Mononuclear cell (primary cell): Measurements from ENCODE around the gene ZBTB7A. TPM values are rescaled to one million over a fixed set of nuclear protein-coding genes. Genes with fewer than 3 reads are reported as not detected.

ENCODE experiments used
- H3K27me3 ChIP-seq: 2 replicates; pipeline ENCODE4 v1.6.0; 2011; ENCODE audit warnings: low read length, control low read depth; ENCODE audit not compliant: insufficient read depth
- H3K4me1 ChIP-seq: 2 replicates; pipeline ENCODE4 v1.5.1; 2011; ENCODE audit warnings: mild to moderate bottlenecking, low read length, control low read depth; ENCODE audit not compliant: insufficient read depth
- H3K4me3 ChIP-seq: 2 replicates; pipeline ENCODE4 v1.5.1; 2011; ENCODE audit warnings: mild to moderate bottlenecking, low read length, moderate library complexity
- H3K9me3 ChIP-seq: 2 replicates; pipeline ENCODE4 v1.5.1; 2011; ENCODE audit warnings: low read depth, mild to moderate bottlenecking, control low read depth, low read length
- total RNA-seq: library from RNA; depleted of rRNA; stranded (reverse); fragments of >200 nt; gene quantifications from one replicate; pipeline ENCODE4 v1.2.3, GENCODE V29; 2012

Gene ZBTB7A
- total RNA-seq, 1 donor: 91.1 TPM

DNA sequence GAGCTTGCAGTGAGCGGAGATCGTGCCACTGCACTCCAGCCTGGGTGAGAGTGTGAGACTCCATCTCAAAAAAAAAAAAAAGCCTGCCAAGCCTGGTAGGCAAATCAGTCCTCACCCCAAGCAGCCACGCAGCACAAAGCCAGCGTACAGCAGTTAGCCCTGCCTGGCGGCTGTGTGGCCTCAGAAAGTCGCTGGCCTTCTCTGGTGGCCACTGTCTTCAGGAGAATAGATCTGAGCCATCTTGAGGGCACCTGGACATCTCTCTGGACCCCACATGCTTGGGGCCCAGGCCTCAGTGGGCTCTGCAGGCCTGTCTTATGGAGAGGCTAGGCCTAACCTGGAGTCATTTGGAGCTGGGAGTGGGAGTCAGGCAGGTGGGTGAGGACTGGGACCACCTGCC is 36.1 kb downstream of the ZBTB7A start:
- Histone ChIP-seq H3K27me3 (no peaks in the 10 kb centered on the region), H3K4me1 (no peaks in the 10 kb centered on the region), H3K4me3 (no peak overlapping the region)

DNA sequence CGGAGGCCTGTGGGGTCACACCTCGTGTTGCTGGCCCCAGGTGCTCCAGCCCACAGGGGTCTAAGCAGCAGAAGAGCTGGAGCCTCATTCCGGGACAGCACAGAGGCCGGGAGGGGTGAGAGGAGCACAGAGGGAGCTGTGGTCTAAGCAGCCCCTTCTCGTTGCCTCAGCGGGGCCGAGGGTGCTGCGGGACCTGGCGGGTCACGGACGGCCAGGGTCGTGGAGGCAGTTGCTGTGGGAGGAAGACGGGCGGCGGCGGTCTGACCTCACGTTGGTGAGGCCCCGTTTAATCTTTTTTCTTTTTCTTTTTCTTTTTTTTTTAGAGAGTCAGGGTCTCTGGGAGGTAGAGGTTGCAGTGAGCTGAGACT is 37.5 kb downstream of the ZBTB7A start:
- no peak overlapping the region for H3K4me3 ChIP-seq
- H3K27me3 ChIP-seq: no peaks in the 10 kb centered on the region
- no peaks in the 10 kb centered on the region for H3K9me3 ChIP-seq

More for the DNA sequence above, 36.1 kb downstream of the ZBTB7A start:
- no peaks in the 10 kb centered on the region for H3K9me3 ChIP-seq

DNA sequence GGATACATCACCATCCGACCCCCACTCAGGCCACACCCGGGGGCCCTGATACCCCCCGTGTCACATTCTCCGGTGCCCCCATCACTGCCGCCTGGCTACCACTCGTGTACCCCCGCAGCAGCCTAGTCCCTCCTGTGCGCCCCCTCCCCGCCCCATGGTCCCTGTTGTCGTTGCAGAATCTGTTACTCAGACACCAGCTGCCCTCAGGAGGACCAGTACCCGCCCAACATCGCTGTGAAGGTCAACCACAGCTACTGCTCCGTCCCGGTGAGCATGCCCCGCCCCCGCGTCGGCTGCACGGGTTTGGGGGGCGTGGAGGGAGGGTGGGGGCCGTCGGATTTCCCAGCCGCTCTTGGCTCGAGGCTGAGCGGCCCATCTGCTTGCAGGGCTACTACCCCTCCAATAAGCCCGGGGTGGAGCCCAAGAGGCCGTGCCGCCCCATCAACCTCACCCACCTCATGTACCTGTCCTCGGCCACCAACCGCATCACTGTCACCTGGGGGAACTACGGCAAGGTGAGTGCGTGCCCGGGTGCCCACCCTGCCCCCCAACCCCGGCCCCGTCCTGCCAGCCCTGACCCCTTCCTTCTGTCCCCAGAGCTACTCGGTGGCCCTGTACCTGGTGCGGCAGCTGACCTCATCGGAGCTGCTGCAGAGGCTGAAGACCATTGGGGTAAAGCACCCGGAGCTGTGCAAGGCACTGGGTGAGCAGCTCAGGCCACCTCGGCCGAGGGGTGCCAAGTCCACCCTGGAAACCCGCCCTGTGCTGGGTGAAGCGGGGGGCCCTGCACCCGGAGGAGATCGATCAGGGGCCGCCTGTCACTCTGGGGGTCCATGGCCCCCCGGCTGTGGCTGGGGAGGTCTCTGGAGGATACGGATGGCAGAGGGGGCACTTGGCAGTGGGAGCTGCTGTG is 38.1 kb downstream of the ZBTB7A start:
- H3K4me1 ChIP-seq: no peaks in the 10 kb centered on the region
- H3K9me3 ChIP-seq: no peaks in the 10 kb centered on the region
- H3K4me3 ChIP-seq: no peak overlapping the region
- H3K27me3 ChIP-seq: no peaks in the 10 kb centered on the region

More for the DNA sequence above, 37.5 kb downstream of the ZBTB7A start:
- H3K4me1 ChIP-seq: no peaks in the 10 kb centered on the region

DNA sequence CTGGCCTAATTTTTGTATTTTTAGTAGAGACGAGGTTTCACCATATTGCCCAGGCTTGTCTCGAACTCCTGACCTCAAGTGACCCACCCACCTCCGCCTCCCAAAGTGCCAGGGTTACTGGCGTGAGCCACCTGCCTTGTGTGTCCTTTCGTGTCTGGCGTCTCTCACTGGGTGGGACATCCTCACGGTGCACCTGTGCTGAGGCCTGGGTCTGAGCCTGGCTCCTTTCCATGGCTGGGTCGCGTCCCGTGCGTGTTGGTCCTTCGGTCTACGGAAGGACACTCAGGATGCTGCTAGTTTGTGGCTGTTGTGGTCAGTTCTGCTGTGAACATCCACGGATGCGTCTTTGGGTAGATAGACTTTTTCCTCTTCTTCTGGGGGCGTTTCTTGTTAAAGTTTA is 39.6 kb downstream of the ZBTB7A start:
- Histone ChIP-seq H3K4me1 (no peaks in the 10 kb centered on the region), H3K9me3 (no peaks in the 10 kb centered on the region), H3K27me3 (no peaks in the 10 kb centered on the region), H3K4me3 (no peak overlapping the region)

DNA sequence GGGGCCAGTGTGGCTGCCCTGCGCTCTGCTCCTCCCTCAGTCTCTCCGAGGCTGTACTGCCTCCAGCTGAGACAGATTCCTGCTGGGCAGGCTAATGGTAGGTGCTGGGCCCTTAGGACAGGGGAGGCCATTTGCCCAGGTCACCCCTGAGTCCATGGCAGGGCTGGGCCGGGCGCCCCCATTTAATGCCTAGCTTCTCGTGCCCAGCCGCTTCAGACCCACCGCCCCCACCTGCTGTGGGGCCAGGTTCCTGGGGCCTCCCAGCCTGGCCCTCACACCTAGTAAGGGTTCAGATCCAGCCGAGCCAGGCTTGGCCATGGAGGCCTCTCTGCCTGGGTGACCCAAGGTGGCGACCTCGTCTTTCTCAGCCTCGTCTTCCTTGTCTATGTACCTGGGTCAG is 41.4 kb downstream of the ZBTB7A start:
- H3K9me3 ChIP-seq: no peaks in the 10 kb centered on the region
- no peak overlapping the region for H3K4me3 ChIP-seq
- no peaks in the 10 kb centered on the region for H3K27me3 ChIP-seq
- H3K4me1 ChIP-seq: no peaks in the 10 kb centered on the region

DNA sequence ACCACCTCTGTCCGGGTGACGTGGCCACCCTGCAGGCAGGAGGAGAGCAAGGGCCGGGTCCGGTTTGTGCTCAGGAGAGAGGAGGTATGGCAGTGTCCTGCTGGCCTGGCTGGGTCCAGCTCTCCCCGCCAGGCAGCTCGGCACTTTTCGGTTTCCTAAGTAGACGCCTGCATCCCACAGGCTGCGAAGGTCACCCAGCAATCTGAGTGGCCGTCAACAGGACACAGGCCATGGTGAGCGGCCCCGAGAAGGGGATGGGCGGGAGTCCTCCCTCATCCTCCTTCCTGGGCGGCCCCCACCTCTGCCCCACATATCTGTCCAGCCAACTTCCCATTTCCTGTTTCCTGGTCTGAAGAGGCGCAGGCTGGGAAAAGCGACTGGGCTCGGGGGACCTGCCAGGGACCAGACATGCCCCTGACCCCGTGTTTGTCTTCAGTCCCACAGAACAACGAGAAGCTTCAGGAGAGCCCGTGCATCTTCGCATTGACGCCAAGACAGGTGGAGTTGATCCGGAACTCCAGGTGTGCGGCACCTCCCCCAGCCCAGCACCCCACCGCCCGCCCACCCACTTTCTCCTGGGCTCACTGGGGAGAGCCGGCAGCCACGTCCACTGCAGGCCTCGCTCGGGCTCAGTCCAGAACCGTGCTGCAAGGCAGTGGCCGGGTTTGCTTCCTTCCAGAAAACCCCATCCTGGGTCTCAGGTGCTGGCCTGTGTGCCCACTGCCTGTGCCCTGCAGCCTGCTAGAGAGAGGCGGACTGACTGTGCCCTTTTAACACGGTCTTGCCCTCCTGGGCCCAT is 42.9 kb downstream of the ZBTB7A start:
- Histone ChIP-seq H3K4me1 (no peaks in the 10 kb centered on the region), H3K4me3 (no peak overlapping the region), H3K27me3 (no peaks in the 10 kb centered on the region), H3K9me3 (no peaks in the 10 kb centered on the region)

DNA sequence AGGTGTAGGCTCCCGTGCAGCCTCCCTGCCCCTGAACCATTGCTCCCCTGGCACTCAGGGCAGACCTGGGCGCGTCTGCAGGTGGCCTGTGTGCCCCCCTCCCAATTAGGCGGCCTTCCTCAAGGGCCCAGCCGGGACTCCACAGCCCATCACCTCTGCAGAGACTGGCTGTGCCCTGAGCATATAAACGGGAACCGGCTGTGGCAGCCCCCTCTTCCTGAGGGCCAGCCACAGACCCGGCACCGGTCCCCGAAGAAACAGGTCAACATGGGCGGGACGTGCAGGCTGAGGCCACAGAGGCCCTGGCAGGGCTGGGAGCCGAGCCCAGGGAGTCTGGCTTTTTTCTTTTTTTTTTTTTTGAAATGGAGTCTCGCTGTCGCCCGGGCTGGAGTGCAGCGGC is 47.1 kb downstream of the ZBTB7A start:
- peaks cover 6% of the 10 kb centered on the region for H3K4me1 ChIP-seq

DNA sequence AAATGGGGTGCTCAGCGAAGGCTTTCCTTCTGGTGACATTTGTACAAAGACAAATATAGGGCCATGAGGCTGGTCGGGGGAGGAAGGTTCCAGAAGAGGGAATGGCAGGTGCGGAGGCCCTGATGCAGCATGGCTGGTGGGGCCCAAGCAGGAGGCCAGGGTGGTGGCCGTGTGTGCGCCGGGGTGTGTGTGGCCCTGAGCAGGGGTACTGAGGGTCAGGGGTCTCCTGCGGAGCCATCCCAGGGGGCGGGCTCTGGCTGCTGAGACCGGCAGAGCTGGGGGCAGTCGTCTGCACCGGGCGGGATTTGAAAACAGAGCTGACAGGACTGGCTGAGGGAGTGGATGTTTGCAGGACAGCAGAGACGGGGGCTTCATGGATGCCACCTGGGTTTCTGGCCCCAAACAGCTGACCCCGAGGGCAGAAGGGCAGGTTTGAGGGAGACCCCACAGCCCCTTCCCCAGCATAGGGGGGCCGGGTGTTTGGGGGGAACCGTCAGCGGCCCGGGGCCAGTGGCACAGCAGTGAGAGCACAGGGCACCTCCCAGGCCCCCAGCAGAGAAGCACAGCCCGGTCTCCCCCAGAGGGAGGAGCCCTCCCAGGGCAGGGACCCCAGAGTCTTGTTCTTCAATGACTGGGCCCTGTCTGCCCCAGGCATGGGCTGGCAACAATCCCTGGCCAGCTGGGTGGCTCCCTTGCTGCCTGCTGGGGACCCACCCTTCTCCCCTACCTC is 47.8 kb downstream of the ZBTB7A start:
- Histone ChIP-seq H3K9me3 (no peaks in the 10 kb centered on the region), H3K27me3 (no peaks in the 10 kb centered on the region), H3K4me1 (peaks cover 12% of the 10 kb centered on the region), H3K4me3 (no peak overlapping the region)

More for the DNA sequence above, 47.1 kb downstream of the ZBTB7A start:
- H3K9me3 ChIP-seq: no peaks in the 10 kb centered on the region
- H3K27me3 ChIP-seq: no peaks in the 10 kb centered on the region
- H3K4me3 ChIP-seq: no peak overlapping the region

DNA sequence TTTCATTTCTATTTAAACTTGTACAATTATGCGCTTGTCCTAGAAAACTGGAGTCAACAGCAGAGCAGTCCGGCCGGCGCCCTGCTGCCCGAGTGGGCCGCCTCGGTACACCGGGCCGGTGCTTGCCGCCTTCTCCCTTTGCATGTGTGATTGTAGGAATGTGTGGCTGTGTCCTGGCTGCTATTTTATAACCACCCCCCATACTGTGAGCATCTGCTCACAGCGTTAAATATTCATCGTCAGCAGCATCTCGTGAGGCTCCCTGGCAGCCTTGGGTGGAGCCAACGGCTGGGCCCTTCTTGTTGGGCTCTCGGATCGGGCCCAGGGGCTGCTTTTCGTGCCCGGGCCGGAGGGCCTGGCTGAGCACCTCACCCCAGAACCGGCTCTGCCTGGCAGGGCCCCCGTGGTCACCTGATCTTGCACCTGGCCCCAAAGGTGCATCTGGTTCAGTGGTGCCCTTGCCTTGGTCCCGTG is 48.5 kb downstream of the ZBTB7A start:
- peaks cover 12% of the 10 kb centered on the region for H3K4me1 ChIP-seq
- no peaks in the 10 kb centered on the region for H3K27me3 ChIP-seq
- no peak overlapping the region for H3K4me3 ChIP-seq
- no peaks in the 10 kb centered on the region for H3K9me3 ChIP-seq

DNA sequence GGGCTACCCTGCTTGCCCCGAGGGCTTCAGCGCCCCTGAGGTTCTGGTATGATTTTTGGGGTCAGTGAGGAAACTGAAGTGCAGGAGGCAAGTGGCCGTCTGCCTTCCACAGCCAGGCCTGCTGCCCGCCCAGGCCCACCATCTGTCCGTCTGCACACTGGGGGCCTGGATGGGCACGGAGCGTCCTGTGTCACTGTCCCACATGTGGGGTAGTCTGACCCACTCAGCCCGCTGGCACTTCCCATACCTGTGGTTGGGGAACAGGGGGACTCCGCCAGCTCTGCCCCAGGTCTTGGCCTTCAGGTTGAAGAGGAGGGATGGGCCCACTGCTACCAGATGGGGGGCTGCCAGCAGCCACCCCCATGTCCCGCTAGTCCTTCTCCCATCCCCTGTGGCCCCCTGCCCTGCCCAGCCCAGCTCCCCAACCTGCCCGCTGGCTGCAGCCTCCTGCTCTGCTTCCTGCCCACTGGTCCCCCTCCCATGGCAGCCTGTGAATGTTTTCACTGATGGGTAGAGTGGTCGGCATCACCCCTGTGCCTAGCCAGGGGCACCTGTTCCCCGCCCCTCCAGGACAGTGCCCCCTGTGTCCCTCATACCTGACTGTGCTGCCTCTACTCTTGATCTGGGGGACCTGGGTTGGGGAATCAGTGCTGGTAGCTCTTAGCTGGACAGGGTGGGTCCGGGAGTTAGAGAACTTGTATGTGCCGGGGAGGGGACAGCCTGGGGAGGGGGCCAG is 49.6 kb downstream of the ZBTB7A start:
- H3K27me3 ChIP-seq: no peaks in the 10 kb centered on the region
- H3K9me3 ChIP-seq: no peaks in the 10 kb centered on the region
- H3K4me1 ChIP-seq: peaks cover 12% of the 10 kb centered on the region
- H3K4me3 ChIP-seq: no peak overlapping the region

DNA sequence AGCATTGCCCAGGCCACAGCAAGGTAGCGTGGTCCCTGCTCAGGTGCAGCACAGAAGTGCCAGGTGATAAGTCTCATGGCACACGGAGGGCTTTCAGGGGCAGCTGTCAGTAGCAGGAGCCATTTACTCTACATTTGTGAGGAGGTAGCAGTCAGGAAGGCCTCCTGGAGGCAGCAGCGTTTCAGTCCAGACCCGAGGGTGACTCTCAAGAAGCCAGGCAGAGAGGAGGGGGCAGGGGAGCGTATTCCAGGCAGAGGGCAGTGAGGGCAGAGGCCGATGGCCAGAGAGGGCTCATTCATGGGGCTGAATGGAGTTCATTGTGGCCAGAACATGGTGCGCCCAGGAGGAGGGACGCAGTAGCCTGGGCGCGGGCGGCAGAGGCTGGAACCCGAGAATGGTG is 50.2 kb downstream of the ZBTB7A start:
- peaks cover 12% of the 10 kb centered on the region for H3K4me1 ChIP-seq
- H3K9me3 ChIP-seq: no peaks in the 10 kb centered on the region
- no peak overlapping the region for H3K4me3 ChIP-seq
- no peaks in the 10 kb centered on the region for H3K27me3 ChIP-seq

DNA sequence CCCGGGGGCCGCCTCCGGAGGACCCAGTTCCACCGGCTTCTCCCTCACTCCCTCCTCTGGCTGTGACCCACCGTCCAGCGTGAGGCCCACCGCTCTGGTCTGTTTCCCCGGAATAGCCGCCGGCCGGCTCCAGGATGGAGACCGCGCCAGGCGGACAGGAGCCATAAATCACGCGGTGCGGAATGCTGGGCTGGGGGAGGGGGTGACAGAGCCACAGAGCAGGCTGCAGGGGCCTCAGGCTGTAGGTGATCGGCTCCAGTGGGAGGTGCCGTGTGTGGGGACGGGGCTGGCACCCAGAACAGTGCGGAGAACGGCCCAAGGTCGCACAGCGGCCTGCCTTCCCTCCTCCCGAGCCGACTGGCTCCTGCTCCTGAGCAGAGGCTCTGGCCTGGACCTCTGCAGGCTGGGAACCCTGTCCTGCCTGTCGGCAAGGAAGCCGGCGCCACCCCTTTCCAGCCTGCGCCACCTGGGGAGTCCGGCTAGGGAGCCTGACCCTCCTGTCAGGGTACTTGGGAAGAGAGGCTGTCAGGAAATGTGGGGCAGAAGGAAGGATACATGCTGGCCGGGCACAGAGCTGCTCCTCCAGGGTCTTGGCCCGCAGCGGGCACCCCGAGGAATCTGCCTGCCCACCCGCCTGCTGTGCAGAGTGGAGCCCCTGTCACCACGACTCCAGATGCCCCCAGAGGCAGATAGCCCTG is 50.8 kb downstream of the ZBTB7A start:
- no peaks in the 10 kb centered on the region for H3K9me3 ChIP-seq
- peaks cover 18% of the 10 kb centered on the region for H3K4me1 ChIP-seq

DNA sequence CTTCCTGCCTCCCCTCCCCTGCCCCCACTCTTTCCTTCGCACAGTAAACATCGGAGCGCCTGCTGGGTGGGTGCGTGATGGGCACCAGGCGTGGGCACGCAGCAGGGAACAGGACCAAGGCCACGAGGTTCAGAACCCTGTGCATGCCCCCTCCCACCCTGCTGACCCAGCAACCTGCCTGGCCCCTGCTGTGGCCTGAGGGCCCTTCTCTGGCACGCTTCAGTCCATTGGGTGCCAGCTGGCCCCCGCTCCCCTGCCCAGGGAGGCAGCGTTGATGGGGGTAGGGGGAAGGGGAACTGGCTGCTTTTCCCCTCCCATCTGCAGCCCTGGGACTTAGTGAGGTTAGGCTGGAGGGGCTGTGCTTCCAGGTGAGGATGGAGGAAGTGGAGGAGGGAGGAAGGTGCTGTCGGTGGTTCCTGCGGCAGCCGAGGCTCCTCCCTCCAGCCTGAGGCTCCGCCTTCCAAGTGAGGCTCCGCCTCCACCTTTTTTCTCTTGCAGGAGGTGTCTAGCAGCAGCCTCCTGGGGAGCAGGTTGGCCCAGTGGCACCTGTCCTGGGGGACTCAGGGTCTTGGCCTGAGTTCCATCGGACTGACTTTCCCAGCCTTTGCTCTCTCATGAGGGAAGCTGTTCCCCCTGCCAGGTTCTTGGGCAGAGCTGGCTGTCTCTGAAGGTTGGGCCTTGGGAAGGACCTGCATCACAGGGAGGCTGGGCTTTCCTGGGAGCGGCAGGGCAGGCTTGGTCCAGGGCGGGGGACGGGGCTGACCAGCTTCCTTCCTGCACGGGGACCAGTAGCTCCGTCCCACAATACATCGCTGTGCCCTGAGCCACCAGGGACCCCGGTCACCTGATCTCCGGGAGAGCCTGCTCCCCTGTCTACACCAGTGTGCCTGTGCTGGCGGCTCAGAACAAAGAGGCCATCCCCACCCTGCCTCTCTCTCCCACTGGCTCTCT is 51.9 kb downstream of the ZBTB7A start:
- peaks cover 23% of the 10 kb centered on the region for H3K4me1 ChIP-seq
- no peaks in the 10 kb centered on the region for H3K9me3 ChIP-seq
- H3K27me3 ChIP-seq: no peaks in the 10 kb centered on the region
- no peak overlapping the region for H3K4me3 ChIP-seq

More for the DNA sequence above, 50.8 kb downstream of the ZBTB7A start:
- no peak overlapping the region for H3K4me3 ChIP-seq
- no peaks in the 10 kb centered on the region for H3K27me3 ChIP-seq
